GM18858 (cell line): Measurements from ENCODE around the gene CSRP2.

Experiments
- ATAC-seq: cut with Tn5 transposase; IDR thresholded peaks from one replicate; pipeline ENCODE4 v1.9.1; 2021; ENCODE audit not compliant: unreplicated experiment

CSRP2 gene

DNA sequence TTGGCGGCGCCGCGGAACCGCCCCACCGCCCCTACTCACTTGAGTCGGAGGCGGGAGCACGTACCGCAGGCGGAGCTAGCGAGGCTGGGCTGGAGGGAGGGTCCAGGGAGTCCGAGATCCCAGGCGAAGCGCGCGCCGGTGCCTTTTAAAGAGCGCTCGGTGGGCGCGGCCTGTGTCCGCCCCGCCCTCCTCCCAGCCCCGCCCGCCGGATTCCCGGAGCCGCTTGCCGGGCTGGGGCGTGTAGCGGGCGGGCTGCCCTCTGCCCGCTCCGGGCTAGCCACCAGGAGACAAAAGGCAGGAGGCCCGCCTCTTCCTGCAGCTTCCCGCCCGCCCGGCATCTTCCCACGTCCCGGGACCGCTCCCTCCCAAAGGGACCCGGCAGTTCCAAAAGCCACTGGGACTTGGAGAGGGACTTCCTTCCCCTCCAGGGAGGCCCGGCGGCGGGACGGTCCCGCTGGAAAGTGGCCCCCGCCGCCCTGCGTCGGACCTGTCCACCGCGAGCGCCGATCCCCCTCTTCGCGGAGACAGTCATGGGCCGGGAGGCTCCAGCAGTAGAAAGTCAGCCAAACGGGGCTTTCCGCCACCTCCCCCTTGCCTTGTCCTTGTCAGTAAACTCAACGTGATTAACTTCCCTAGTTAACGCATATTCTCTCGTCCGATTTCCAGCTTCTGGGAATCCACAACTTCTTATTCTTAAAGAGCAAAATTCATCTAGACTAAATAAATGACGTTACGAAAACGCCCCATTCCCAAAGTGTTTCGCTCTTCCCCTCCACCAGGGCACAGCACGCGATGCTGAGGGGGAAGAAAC, at the start of gene CSRP2:
CSRP2 (minus strand) TSS at position 121 of the 811 bp plus-strand sequence. CDS start 12,759 bp downstream, outside the sequence.
- peak; percentile 85 for ATAC-seq

DNA sequence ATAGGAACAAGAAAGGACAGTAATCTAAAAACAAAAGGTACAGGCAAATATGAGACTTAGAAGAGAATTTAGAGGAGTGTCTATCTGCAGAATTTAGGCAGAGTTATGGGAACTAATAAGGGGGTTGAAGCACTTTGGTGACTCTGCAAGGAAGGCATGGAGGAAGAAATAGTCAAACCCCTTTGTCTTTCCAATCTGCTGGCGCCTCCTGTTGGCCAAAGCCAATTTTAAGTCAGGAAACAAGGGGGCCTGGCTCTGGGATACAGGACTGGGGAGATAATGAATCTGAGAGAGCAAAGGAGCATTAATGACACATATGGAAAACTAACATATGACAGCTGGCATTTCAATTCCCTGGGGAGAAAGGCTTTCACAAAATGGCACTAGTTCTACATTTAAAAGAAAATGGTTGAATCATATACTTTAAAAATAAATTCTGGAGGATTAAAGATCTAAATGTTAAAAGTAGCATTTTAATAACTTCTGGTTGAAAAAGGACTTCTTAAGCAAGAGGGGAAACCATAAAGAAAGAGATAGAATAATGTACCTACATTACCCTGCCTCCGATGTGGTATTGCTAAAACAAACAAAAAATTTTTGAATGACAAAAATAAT, 48.5 kb upstream of the CSRP2 start:
- no peak for ATAC-seq

DNA sequence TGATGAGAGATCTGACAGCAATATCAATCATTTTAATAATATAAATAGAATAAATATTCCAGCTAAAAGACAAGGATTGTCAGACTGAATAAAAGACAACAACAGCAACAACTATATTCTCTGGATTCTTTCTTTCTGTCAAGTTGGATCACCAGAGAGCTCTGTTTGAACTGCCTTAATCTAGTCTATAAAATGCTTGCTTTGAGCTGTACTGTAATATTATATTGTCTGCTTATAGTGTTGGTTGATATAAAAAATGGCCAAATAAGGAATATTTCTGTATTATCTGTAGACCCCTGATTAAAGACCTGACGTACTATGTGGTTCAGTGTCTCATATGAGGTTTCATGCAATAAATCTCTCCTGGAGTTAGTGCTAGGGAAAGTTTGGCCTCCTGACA, 46.3 kb upstream of the CSRP2 start:
- no peak for ATAC-seq

GRCh38 chr12:76922866-76923265, 44.0 kb upstream of the CSRP2 start:
- no peak for ATAC-seq

GRCh38 chr12:76921891-76922664, 43.3 kb upstream of the CSRP2 start:
- ATAC-seq: no peak

GRCh38 chr12:76921100-76921471, 42.3 kb upstream of the CSRP2 start:
- no peak for ATAC-seq

DNA sequence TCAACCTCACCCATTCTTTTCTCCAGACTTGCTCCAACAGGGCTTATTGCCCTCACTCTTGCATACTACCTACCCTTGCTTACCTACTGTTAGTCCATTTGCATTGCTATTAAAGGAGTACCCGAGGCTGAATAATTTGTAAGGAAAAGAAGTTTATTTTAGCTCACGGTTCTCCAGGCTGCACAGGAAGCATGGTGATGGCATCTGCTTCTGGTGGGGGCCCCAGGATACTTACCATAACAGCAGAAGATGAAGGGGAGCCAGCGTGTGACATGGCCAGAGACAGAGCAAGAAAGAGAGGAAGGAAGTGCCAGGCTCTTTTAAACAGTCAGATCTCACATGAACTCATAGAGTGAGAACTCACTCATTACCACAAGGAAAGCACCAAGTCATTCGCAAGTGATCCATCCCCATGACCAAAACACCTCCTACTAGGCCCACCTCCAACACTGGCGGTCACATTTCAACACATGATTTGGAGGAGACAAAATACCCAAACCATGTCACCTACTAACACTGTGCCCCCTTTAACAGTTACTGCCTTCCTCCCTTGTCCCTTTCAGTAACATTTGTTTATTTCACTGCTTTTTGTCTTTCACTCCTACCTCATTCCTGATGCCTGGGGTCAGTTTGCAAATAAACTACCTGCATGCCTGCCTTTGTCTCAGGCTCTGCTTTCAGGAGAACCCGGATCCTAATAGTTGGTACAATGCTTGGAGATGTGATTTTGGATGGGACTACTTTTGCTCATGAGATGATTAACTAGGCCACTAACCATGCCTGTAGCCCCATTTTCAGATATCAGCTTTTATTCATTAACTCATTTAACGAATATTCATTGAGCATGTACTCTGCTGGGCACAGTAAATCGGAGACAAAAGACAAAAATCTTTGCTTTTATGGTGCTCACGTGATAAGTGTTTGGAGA, 41.6 kb upstream of the CSRP2 start:
- peak; percentile 93 for ATAC-seq

DNA sequence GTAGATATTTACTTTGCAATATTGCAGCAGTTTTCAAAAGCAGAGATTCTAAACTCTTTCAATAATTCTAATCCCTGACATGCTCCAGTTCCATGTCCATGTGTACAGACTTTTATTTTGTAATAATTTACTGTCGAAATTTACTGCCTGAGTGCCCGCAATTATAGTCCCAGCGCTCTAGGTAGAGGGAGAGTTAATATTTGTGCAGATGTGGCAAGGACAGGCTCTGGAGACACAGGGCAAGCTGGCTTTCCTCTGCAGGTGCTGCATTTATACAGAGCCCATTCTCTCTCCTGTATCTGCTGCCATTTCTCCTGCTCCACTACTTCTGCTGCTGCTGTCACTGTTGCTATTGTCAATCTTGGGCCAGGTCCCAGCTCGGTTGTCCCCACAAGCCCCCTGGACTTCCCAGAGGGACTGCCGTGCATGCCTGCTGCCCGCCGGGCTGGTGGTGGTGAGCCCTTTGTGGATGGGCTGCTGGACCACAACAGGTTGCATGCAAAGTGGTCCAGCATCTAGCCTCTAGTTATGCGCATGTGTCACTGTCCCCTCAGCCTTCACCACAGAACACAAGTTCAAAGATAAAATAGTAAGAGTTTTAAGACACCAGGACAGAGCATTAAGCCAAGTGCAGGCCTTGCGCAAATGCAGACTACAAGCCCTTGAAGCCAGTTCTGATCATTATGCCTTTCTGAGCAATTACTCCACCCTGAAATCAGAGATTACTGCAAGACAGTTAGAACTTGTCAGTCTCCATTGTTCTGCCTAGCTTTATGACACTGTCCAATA, 40.8 kb upstream of the CSRP2 start:
- ATAC-seq: peak; percentile 4

GRCh38 chr12:76916170-76916540, 37.3 kb upstream of the CSRP2 start:
- ATAC-seq: no peak

- no peak for ATAC-seq
These were observed 36.7 kb upstream of the CSRP2 start for GRCh38 chr12:76915361-76916169.

GRCh38 chr12:76914102-76914859, 35.5 kb upstream of the CSRP2 start:
- no peak for ATAC-seq

DNA sequence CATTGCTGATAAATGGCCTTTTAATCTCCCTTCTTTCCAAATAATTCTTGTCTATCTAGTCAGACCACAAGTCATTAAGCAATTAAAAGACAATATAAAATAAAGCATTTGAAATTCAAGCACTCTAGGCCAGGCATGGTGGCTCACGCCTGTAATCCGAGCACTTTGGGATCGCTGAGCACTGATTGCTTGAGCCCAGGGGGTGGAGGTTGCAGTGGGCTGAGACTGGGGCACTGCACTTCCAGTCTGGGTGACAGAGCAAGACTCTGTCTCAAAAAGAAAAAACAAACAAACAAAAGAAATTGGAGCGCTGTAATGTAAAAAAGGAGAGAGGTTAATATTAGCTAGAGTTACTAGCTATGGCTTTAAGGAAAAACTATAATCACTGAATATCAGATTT, 30.5 kb upstream of the CSRP2 start:
- no peak for ATAC-seq

- no peak for ATAC-seq
These were observed 29.6 kb upstream of the CSRP2 start for GRCh38 chr12:76908303-76909017.

DNA sequence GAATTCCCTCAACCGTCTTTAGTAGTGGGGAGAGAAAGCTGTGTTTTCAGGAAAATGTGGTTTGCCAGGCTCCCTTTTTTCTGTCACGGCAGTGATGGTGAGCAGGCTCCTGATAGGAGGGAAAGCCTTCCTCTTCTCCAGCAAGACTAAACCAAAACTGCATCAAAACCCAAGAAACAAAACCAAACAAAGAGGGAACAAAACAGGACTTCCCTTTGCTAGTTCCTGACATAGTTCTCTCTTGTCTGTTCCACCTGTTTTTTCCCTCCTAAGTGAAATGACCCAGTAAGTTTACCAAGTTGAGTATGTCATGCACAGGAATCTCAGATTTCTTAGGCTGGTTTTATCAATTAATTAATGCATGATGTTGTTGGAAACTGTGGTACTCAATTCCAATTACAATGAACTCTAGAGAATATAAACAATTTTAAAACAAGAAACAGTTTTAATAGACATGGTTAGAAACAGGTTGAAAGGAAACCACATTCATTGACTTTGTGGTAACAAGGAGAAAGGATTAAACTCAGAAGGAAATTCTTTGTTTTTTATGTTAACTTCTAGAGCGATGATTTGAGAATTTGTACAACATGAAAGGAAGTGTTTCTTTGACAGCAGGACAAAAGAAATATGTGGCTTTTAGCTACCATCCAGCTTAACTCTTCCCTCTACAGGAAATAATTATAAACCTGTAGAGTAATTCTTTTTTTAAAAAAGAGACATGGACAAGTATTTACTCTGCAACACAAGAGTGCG, 23.0 kb upstream of the CSRP2 start:
- ATAC-seq: no peak

GRCh38 chr12:76899522-76899921, 20.7 kb upstream of the CSRP2 start:
- ATAC-seq: no peak

GRCh38 chr12:76898442-76898841, 19.6 kb upstream of the CSRP2 start:
- ATAC-seq: no peak

DNA sequence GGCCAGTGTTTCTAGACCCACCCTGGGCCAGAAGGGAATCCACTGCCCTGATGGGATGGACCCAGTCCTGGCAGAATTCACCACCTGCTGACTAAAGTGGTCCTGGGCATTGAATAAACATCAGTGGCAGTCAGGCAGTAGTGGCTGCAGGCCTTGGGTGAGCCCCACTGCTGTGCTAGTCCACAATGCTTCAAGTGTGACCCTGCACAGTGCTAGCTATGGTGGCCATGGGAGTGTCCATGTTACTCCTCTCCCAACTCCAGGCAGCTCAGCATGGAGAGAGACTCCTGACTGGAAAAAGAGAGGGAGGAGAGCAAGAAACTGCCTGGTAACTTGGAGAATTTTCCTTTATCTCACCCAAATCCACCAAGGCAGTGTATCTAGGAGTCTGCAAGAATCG, 17.5 kb upstream of the CSRP2 start:
- no peak for ATAC-seq
